NB4 (cell line): Measurements from ENCODE around the gene DNMT3A.

Experiments used
- MYC ChIP-seq: IDR thresholded peaks from 2 replicates; pipeline ENCODE4 v1.6.1; 2011; ENCODE audit warnings: low read depth, low read length
- POLR2A ChIP-seq: IDR thresholded peaks from 2 replicates; pipeline ENCODE4 v1.6.1; 2011; ENCODE audit warnings: mild to moderate bottlenecking; ENCODE audit not compliant: insufficient read length; ENCODE audit errors: extremely low read depth
- TF ChIP-seq, protein P1 (sequence below): IDR thresholded peaks from one replicate; pipeline ENCODE4 v1.5.1; 2012; ENCODE audit warnings: low read depth, low read length
- TF ChIP-seq, protein P2 (sequence below): IDR thresholded peaks from 2 replicates; pipeline ENCODE4 v1.6.1; 2011; ENCODE audit warnings: low read depth, low read length

DNA sequence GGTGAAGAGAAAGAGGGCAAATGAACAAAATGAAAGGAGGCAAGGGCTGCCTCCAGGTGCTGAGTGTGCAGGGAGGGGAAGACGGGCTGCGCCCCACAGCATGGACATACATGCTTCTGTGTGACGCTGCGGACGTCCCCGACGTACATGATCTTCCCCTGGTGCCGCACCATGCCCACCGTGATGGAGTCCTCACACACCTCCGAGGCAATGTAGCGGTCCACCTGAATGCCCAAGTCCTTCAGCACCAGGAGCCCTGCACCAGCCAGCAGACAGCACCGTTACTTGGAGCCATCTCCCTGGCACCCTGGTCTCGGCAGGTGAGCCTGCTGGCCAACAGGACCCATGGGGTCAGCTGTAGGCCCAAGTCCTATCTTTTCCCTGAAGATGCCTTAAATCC is 100.3 kb downstream of the DNMT3A start:
- TF ChIP-seq, protein P1, sequence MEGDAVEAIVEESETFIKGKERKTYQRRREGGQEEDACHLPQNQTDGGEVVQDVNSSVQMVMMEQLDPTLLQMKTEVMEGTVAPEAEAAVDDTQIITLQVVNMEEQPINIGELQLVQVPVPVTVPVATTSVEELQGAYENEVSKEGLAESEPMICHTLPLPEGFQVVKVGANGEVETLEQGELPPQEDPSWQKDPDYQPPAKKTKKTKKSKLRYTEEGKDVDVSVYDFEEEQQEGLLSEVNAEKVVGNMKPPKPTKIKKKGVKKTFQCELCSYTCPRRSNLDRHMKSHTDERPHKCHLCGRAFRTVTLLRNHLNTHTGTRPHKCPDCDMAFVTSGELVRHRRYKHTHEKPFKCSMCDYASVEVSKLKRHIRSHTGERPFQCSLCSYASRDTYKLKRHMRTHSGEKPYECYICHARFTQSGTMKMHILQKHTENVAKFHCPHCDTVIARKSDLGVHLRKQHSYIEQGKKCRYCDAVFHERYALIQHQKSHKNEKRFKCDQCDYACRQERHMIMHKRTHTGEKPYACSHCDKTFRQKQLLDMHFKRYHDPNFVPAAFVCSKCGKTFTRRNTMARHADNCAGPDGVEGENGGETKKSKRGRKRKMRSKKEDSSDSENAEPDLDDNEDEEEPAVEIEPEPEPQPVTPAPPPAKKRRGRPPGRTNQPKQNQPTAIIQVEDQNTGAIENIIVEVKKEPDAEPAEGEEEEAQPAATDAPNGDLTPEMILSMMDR, result no peak
- no peak for TF ChIP-seq POLR2A
- TF ChIP-seq, protein P2, sequence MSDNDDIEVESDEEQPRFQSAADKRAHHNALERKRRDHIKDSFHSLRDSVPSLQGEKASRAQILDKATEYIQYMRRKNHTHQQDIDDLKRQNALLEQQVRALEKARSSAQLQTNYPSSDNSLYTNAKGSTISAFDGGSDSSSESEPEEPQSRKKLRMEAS, result no peak
- TF ChIP-seq MYC, result no peak
